Endothelial cell of umbilical vein (primary cell): ENCODE data around the gene PACSIN2.

Experiments
- EZH2 ChIP-seq: IDR thresholded peaks from 2 replicates; pipeline ENCODE4 v1.6.1; 2012; ENCODE audit warnings: borderline replicate concordance, low read depth, mild to moderate bottlenecking, moderate library complexity, low read length, inconsistent platforms; ENCODE audit not compliant: severe bottlenecking
- JUN ChIP-seq: IDR thresholded peaks from 2 replicates; pipeline ENCODE4 v1.6.1; 2011; ENCODE audit warnings: borderline replicate concordance, low read depth; ENCODE audit not compliant: insufficient read length, insufficient read depth
- MYC ChIP-seq: IDR thresholded peaks from one replicate; pipeline ENCODE4 v1.6.1; 2011; ENCODE audit warnings: mild to moderate bottlenecking, low read depth, low read length
- POLR2A ChIP-seq: IDR thresholded peaks from 2 replicates; pipeline ENCODE4 v1.6.1; 2012; ENCODE audit warnings: low read depth, mild to moderate bottlenecking, control low read depth, low read length
- POLR2AphosphoS5 ChIP-seq: IDR thresholded peaks from 2 replicates; pipeline ENCODE4 v1.6.1; 2012; ENCODE audit warnings: low read depth, mild to moderate bottlenecking, control low read depth, low read length, moderate library complexity; ENCODE audit not compliant: insufficient read depth
- TF ChIP-seq, protein P1 (sequence below), 2 donors: IDR thresholded peaks; 1 replicate in 1 of 2; 2 replicates in 1 of 2; pipeline ENCODE4 v1.5.1; 2011; ENCODE audit warnings: low read length in 2 of 2, mild to moderate bottlenecking in 2 of 2, moderate library complexity in 2 of 2, control low read depth in 1 of 2, inconsistent platforms in 1 of 2, low read depth in 1 of 2; ENCODE audit not compliant: insufficient read depth in 1 of 2; ENCODE audit errors: extremely low read depth in 1 of 2

DNA sequence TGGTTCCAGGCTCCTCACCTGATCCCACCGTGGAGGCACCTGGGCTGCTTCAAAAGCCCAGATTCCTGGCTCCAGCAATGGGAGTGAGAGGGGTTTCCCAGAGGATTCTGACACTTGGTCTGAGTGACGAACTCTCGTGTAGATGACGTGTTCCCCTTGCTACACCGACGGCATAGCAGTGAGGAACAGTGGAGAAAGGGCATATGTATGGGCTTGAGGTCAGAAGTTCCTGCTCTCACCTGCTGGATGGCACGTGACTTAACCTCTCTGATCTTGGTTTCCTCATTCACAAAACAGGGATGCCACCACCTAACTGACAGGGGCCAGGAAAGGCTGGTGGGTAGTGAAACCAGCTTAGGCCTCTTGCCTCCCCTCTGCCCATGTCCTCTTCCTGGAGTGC, 127.8 kb downstream of the PACSIN2 start:
- TF ChIP-seq, protein P1, sequence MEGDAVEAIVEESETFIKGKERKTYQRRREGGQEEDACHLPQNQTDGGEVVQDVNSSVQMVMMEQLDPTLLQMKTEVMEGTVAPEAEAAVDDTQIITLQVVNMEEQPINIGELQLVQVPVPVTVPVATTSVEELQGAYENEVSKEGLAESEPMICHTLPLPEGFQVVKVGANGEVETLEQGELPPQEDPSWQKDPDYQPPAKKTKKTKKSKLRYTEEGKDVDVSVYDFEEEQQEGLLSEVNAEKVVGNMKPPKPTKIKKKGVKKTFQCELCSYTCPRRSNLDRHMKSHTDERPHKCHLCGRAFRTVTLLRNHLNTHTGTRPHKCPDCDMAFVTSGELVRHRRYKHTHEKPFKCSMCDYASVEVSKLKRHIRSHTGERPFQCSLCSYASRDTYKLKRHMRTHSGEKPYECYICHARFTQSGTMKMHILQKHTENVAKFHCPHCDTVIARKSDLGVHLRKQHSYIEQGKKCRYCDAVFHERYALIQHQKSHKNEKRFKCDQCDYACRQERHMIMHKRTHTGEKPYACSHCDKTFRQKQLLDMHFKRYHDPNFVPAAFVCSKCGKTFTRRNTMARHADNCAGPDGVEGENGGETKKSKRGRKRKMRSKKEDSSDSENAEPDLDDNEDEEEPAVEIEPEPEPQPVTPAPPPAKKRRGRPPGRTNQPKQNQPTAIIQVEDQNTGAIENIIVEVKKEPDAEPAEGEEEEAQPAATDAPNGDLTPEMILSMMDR (IDR thresholded peaks at IDR 0.05; ENCODE audit: extremely low read depth in 1 of 2, insufficient read depth in 1 of 2, low read depth in 1 of 2, low read length in 2 of 2) = no peak
- TF ChIP-seq POLR2A = no peak
- no peak for TF ChIP-seq MYC
- no peak for TF ChIP-seq JUN
- TF ChIP-seq POLR2AphosphoS5 = no peak
- TF ChIP-seq EZH2 = no peak
